ENCODE results near the gene NPR1.
A peak's percentile ranks its signal among the peaks of the same experiment; 100 is the strongest.
"Not testable (repeated sequence)": the region's sequence is repeated elsewhere in the genome, so short reads cannot be mapped to it uniquely, and the experiment has no call there.

Gene NPR1

GRCh38 chr1:153678519-153679336, at the start of gene NPR1:
NPR1 (plus strand) TSS chr1:153678688; CDS start chr1:153679109, 421 bp downstream.
- DNase-seq: no peak

- no peak for DNase-seq
These were observed 49.2 kb upstream of the NPR1 start for GRCh38 chr1:153629343-153629665.

- no peak for DNase-seq
These were observed 48.5 kb upstream of the NPR1 start for GRCh38 chr1:153629971-153630370.

- no peak for DNase-seq
These were observed 48.1 kb upstream of the NPR1 start for GRCh38 chr1:153630384-153630783.

GRCh38 chr1:153631047-153632022, 47.2 kb upstream of the NPR1 start:
- DNase-seq: no peak

GRCh38 chr1:153633161-153633753, 45.2 kb upstream of the NPR1 start:
- DNase-seq: peak; percentile 15

- DNase-seq: peak; percentile 98
These were observed 44.5 kb upstream of the NPR1 start, which contains the start of gene CHTOP for GRCh38 chr1:153633754-153634665. CHTOP (plus strand) TSS chr1:153634066; CDS start chr1:153636589, 2,523 bp downstream.

GRCh38 chr1:153635872-153636271, 42.6 kb upstream of the NPR1 start:
- no peak for DNase-seq

GRCh38 chr1:153636312-153636711, 42.2 kb upstream of the NPR1 start:
- no peak for DNase-seq

GRCh38 chr1:153638261-153638660, 40.2 kb upstream of the NPR1 start:
- no peak for DNase-seq

- no peak for DNase-seq
These were observed 39.2 kb upstream of the NPR1 start for GRCh38 chr1:153639280-153639679.

GRCh38 chr1:153640213-153640612, 38.3 kb upstream of the NPR1 start:
- not testable (repeated sequence) for DNase-seq

GRCh38 chr1:153640861-153641260, 37.6 kb upstream of the NPR1 start:
- DNase-seq: no peak

GRCh38 chr1:153642161-153642560, 36.3 kb upstream of the NPR1 start:
- DNase-seq: no peak

- DNase-seq: no peak
These were observed 35.4 kb upstream of the NPR1 start for GRCh38 chr1:153643100-153643499.

- DNase-seq: no peak
These were observed 34.7 kb upstream of the NPR1 start for GRCh38 chr1:153643816-153644215.

GRCh38 chr1:153646672-153647345, 31.7 kb upstream of the NPR1 start:
- DNase-seq: no peak

- no peak for DNase-seq
These were observed 31.2 kb upstream of the NPR1 start for GRCh38 chr1:153647346-153647714.

GRCh38 chr1:153648000-153648643, 30.4 kb upstream of the NPR1 start:
- no peak for DNase-seq

- DNase-seq: no peak
These were observed 29.2 kb upstream of the NPR1 start for GRCh38 chr1:153649137-153649862.

All from DMS153 (cell line).